GM18520 (cell line): Measurements from ENCODE around the gene FAM120B.

Experiments used
- ATAC-seq: cut with Tn5 transposase; IDR thresholded peaks from one replicate; pipeline ENCODE4 v1.9.1; 2021; ENCODE audit not compliant: unreplicated experiment

Gene FAM120B

GRCh38 chr6:170286246-170286933 lies 20.2 kb upstream of the FAM120B start:
- no peak for ATAC-seq

GRCh38 chr6:170286934-170287265 lies 19.7 kb upstream of the FAM120B start:
- ATAC-seq, result no peak

GRCh38 chr6:170287371-170287876 lies 19.1 kb upstream of the FAM120B start:
- no peak for ATAC-seq

- ATAC-seq, result no peak
Measured at GRCh38 chr6:170288091-170288631, 18.4 kb upstream of the FAM120B start.

GRCh38 chr6:170288852-170289179 lies 17.7 kb upstream of the FAM120B start:
- no peak for ATAC-seq

GRCh38 chr6:170289180-170289931 lies 17.2 kb upstream of the FAM120B start:
- no peak for ATAC-seq

- no peak for ATAC-seq
Measured at GRCh38 chr6:170289951-170290295, 16.6 kb upstream of the FAM120B start.

- ATAC-seq, result no peak
Measured at GRCh38 chr6:170290296-170291128, 16.0 kb upstream of the FAM120B start, which contains the start of gene DLL1. Gene DLL1, minus strand, starts transcription at chr6:170291078. Its CDS starts 939 bp downstream, at chr6:170290139.

- ATAC-seq, result no peak
Measured at GRCh38 chr6:170291271-170292110, 15.1 kb upstream of the FAM120B start.

- no peak for ATAC-seq
Measured at GRCh38 chr6:170292111-170292406, 14.5 kb upstream of the FAM120B start.

GRCh38 chr6:170292407-170293158 lies 14.0 kb upstream of the FAM120B start:
- no peak for ATAC-seq

GRCh38 chr6:170293341-170294231 lies 13.0 kb upstream of the FAM120B start:
- ATAC-seq, result no peak

- no peak for ATAC-seq
Measured at GRCh38 chr6:170294298-170294730, 12.2 kb upstream of the FAM120B start.

- no peak for ATAC-seq
Measured at GRCh38 chr6:170294813-170295509, 11.6 kb upstream of the FAM120B start.

- ATAC-seq, result no peak
Measured at GRCh38 chr6:170295510-170296422, 10.8 kb upstream of the FAM120B start.

- ATAC-seq, result no peak
Measured at GRCh38 chr6:170296423-170296745, 10.2 kb upstream of the FAM120B start.

- no peak for ATAC-seq
Measured at GRCh38 chr6:170296746-170297575, 9.6 kb upstream of the FAM120B start.
